ENCODE measurements around the gene HDAC4.

GRCh38 chr2:239263231-239263630, 137.6 kb downstream of the HDAC4 start:
- TF ChIP-seq SP1 (IDR thresholded peaks at IDR 0.05) = no peak
- TF ChIP-seq HDGF (IDR thresholded peaks at IDR 0.05; ENCODE audit: borderline replicate concordance) = no peak
- no peak for TF ChIP-seq FOXM1 (IDR thresholded peaks at IDR 0.05; ENCODE audit: borderline replicate concordance)
- no peak for TF ChIP-seq FOXK2 (IDR thresholded peaks at IDR 0.05)
- no peak for TF ChIP-seq PKNOX1 (IDR thresholded peaks at IDR 0.05)
- no peak for TF ChIP-seq ARNT (IDR thresholded peaks at IDR 0.05)
- no peak for TF ChIP-seq SUZ12 (IDR thresholded peaks at IDR 0.05)
- no peak for TF ChIP-seq LEF1 (IDR thresholded peaks at IDR 0.05; ENCODE audit: borderline replicate concordance)
- TF ChIP-seq FOXA1 (IDR thresholded peaks at IDR 0.05) = no peak
- no peak for TF ChIP-seq TARDBP (IDR thresholded peaks at IDR 0.05)
- no peak for TF ChIP-seq BHLHE40 (IDR thresholded peaks at IDR 0.05; ENCODE audit: borderline replicate concordance)
- TF ChIP-seq CTBP1 (IDR thresholded peaks at IDR 0.05; ENCODE audit: borderline replicate concordance) = no peak
- TF ChIP-seq NFRKB (IDR thresholded peaks at IDR 0.05) = no peak

All from HEK293T (cell line).